Muscle layer of colon (tissue), 2 donors: Measurements from ENCODE around the gene SERPIND1.
"Not testable (repeated sequence)": the region's sequence is repeated elsewhere in the genome, so short reads cannot be mapped to it uniquely, and the experiment has no call there.

Source experiments
- H3K27ac ChIP-seq: one replicate; pipeline ENCODE4 v1.7.0; 2013; ENCODE audit warnings: low read depth, mild to moderate bottlenecking, low read length, moderate library complexity
- H3K27me3 ChIP-seq, 2 donors: one replicate each; pipeline ENCODE4 v1.7.0; 2013; ENCODE audit warnings: low read length in 2 of 2, mild to moderate bottlenecking in 2 of 2; ENCODE audit not compliant: insufficient read depth in 2 of 2, control insufficient read depth in 1 of 2
- H3K36me3 ChIP-seq: one replicate; pipeline ENCODE4 v1.7.0; 2013; ENCODE audit warnings: mild to moderate bottlenecking, low read length; ENCODE audit not compliant: insufficient read depth
- H3K4me1 ChIP-seq: one replicate; pipeline ENCODE4 v1.7.0; 2013; ENCODE audit warnings: mild to moderate bottlenecking, low read length; ENCODE audit not compliant: insufficient read depth
- H3K4me3 ChIP-seq, 2 donors: one replicate each; pipeline ENCODE4 v1.7.0; 2013; ENCODE audit warnings: low read length in 2 of 2, low read depth in 1 of 2, mild to moderate bottlenecking in 1 of 2, moderate library complexity in 1 of 2
- H3K9ac ChIP-seq: one replicate; pipeline ENCODE4 v1.7.0; 2013; ENCODE audit warnings: low read length
- H3K9me3 ChIP-seq: one replicate; pipeline ENCODE4 v1.7.0; 2013; ENCODE audit warnings: mild to moderate bottlenecking, low read length
- donor health status: abdominal sarcoma.
- donor health status: Adenocarcinoma of cecum.

Gene SERPIND1

GRCh38 chr22:20814221-20814808 is 40.4 kb downstream of the SERPIND1 start:
- H3K36me3 ChIP-seq: peaks cover 57% of the 10 kb centered on the region
- no peaks in the 10 kb centered on the region for H3K4me1 ChIP-seq
- no peak overlapping the region for H3K27ac ChIP-seq
- H3K9me3 ChIP-seq: no peaks in the 10 kb centered on the region
- no peak overlapping the region for H3K9ac ChIP-seq
- no peaks in the 10 kb centered on the region for H3K27me3 ChIP-seq
- no peak overlapping the region for H3K4me3 ChIP-seq

- H3K27ac ChIP-seq: no peak overlapping the region
- H3K36me3 ChIP-seq: peaks cover 56% of the 10 kb centered on the region
These were observed 41.7 kb downstream of the SERPIND1 start for GRCh38 chr22:20815477-20816050.

GRCh38 chr22:20816559-20816958 is 42.6 kb downstream of the SERPIND1 start:
- peaks cover 48% of the 10 kb centered on the region for H3K36me3 ChIP-seq
- H3K27ac ChIP-seq: no peak overlapping the region

More at GRCh38 chr22:20815477-20816050, 41.7 kb downstream of the SERPIND1 start:
- Histone ChIP-seq H3K4me3 (no peak overlapping the region), H3K9me3 (no peaks in the 10 kb centered on the region), H3K9ac (no peak overlapping the region), H3K27me3 (no peaks in the 10 kb centered on the region), H3K4me1 (no peaks in the 10 kb centered on the region)

GRCh38 chr22:20818471-20818870 is 44.6 kb downstream of the SERPIND1 start:
- Histone ChIP-seq H3K9me3 (no peaks in the 10 kb centered on the region), H3K4me1 (no peaks in the 10 kb centered on the region), H3K4me3 (no peak overlapping the region), H3K27ac (no peak overlapping the region), H3K27me3 (no peaks in the 10 kb centered on the region), H3K9ac (no peak overlapping the region), H3K36me3 (peaks cover 42% of the 10 kb centered on the region)

More at GRCh38 chr22:20816559-20816958, 42.6 kb downstream of the SERPIND1 start:
- Histone ChIP-seq H3K4me3 (no peak overlapping the region), H3K9me3 (no peaks in the 10 kb centered on the region), H3K27me3 (no peaks in the 10 kb centered on the region), H3K9ac (no peak overlapping the region), H3K4me1 (no peaks in the 10 kb centered on the region)

GRCh38 chr22:20819471-20819870 is 45.6 kb downstream of the SERPIND1 start:
- Histone ChIP-seq H3K27me3 (no peaks in the 10 kb centered on the region), H3K36me3 (peaks cover 47% of the 10 kb centered on the region), H3K27ac (no peak overlapping the region), H3K4me1 (no peaks in the 10 kb centered on the region), H3K9me3 (no peaks in the 10 kb centered on the region), H3K4me3 (no peak overlapping the region), H3K9ac (no peak overlapping the region)

GRCh38 chr22:20821717-20822239 is 47.9 kb downstream of the SERPIND1 start:
- not testable (repeated sequence) for H3K9me3 ChIP-seq, H3K27ac ChIP-seq, H3K27me3 ChIP-seq, H3K4me3 ChIP-seq, H3K9ac ChIP-seq, H3K4me1 ChIP-seq
- peaks cover 37% of the 10 kb centered on the region for H3K36me3 ChIP-seq

- H3K36me3 ChIP-seq: peaks cover 33% of the 10 kb centered on the region
These were observed 48.3 kb downstream of the SERPIND1 start for GRCh38 chr22:20822240-20822639.

GRCh38 chr22:20823264-20823663 is 49.4 kb downstream of the SERPIND1 start:
- Histone ChIP-seq H3K27me3 (no peaks in the 10 kb centered on the region), H3K4me3 (no peak overlapping the region), H3K9me3 (no peaks in the 10 kb centered on the region), H3K36me3 (peaks cover 31% of the 10 kb centered on the region), H3K4me1 (no peaks in the 10 kb centered on the region), H3K27ac (no peak overlapping the region), H3K9ac (no peak overlapping the region)

More at GRCh38 chr22:20822240-20822639, 48.3 kb downstream of the SERPIND1 start:
- Histone ChIP-seq H3K27me3 (no peaks in the 10 kb centered on the region), H3K27ac (no peak overlapping the region), H3K9me3 (no peaks in the 10 kb centered on the region), H3K4me3 (no peak overlapping the region), H3K4me1 (no peaks in the 10 kb centered on the region), H3K9ac (no peak overlapping the region)

GRCh38 chr22:20825216-20825615 is 51.3 kb downstream of the SERPIND1 start:
- H3K9me3 ChIP-seq, H3K9ac ChIP-seq, H3K27ac ChIP-seq, H3K27me3 ChIP-seq, H3K4me1 ChIP-seq, H3K4me3 ChIP-seq: not testable (repeated sequence)
- H3K36me3 ChIP-seq: peaks cover 23% of the 10 kb centered on the region

GRCh38 chr22:20825624-20826023 is 51.7 kb downstream of the SERPIND1 start:
- H3K4me3 ChIP-seq: no peak overlapping the region
- H3K4me1 ChIP-seq: no peaks in the 10 kb centered on the region
- peaks cover 26% of the 10 kb centered on the region for H3K36me3 ChIP-seq
- no peaks in the 10 kb centered on the region for H3K9me3 ChIP-seq
- H3K27ac ChIP-seq: no peak overlapping the region
- no peak overlapping the region for H3K9ac ChIP-seq
- H3K27me3 ChIP-seq: no peaks in the 10 kb centered on the region

GRCh38 chr22:20826373-20827152 is 52.6 kb downstream of the SERPIND1 start:
- H3K9ac ChIP-seq, H3K27me3 ChIP-seq: not testable (repeated sequence)
- peaks cover 32% of the 10 kb centered on the region for H3K36me3 ChIP-seq

More at GRCh38 chr22:20826373-20827152, 52.6 kb downstream of the SERPIND1 start:
- H3K9me3 ChIP-seq, H3K4me1 ChIP-seq, H3K27ac ChIP-seq, H3K4me3 ChIP-seq: not testable (repeated sequence)
